AG10803 (cell line): ENCODE measurements around the gene TMEM106A.

Source experiments
- DNase-seq: peaks from one replicate; pipeline ENCODE4 v3.0.0; 2010; ENCODE audit warnings: low read depth
- H3K4me3 ChIP-seq: 2 replicates; pipeline ENCODE4 v1.5.1; 2011; ENCODE audit warnings: mild to moderate bottlenecking, low read length, control low read depth
- TF ChIP-seq, protein P1 (sequence below): conservative IDR thresholded peaks from 2 replicates; pipeline ENCODE4 v1.5.1; 2011; ENCODE audit warnings: mild to moderate bottlenecking, low read length, control low read depth, inconsistent platforms

Gene TMEM106A

GRCh38 chr17:43216762-43217613 lies 5.3 kb downstream of the TMEM106A start:
- TF ChIP-seq, protein P1, sequence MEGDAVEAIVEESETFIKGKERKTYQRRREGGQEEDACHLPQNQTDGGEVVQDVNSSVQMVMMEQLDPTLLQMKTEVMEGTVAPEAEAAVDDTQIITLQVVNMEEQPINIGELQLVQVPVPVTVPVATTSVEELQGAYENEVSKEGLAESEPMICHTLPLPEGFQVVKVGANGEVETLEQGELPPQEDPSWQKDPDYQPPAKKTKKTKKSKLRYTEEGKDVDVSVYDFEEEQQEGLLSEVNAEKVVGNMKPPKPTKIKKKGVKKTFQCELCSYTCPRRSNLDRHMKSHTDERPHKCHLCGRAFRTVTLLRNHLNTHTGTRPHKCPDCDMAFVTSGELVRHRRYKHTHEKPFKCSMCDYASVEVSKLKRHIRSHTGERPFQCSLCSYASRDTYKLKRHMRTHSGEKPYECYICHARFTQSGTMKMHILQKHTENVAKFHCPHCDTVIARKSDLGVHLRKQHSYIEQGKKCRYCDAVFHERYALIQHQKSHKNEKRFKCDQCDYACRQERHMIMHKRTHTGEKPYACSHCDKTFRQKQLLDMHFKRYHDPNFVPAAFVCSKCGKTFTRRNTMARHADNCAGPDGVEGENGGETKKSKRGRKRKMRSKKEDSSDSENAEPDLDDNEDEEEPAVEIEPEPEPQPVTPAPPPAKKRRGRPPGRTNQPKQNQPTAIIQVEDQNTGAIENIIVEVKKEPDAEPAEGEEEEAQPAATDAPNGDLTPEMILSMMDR = no peak
- no peak for DNase-seq
- no peak overlapping the region for H3K4me3 ChIP-seq

DNA sequence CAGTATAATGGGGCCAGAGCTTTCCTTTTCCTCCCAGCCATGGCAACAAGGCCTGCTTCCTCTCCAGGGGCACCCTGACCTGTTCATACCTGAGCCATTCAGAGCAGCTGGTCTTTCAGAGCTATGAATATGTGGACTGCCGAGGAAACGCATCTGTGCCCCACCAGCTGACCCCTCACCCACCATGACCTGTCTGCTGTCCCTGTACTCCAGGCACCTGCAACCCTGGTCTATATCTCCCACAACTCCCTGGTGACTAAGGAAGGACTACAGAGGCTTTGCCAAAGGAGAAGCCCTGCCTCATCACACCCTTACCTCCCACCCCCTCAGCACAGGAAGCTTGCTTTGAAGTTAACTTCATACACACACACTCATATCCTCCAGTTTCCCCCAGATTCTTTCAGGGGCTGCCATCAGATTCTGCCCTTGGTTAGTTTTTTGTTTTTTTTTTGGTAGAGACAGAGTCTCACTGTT lies 6.0 kb downstream of the TMEM106A start:
- TF ChIP-seq, protein P1 = no peak
- no peak for DNase-seq
- no peak overlapping the region for H3K4me3 ChIP-seq

GRCh38 chr17:43219001-43219400 lies 7.3 kb downstream of the TMEM106A start:
- TF ChIP-seq, protein P1 = no peak
- no peak for DNase-seq
- no peak overlapping the region for H3K4me3 ChIP-seq

DNA sequence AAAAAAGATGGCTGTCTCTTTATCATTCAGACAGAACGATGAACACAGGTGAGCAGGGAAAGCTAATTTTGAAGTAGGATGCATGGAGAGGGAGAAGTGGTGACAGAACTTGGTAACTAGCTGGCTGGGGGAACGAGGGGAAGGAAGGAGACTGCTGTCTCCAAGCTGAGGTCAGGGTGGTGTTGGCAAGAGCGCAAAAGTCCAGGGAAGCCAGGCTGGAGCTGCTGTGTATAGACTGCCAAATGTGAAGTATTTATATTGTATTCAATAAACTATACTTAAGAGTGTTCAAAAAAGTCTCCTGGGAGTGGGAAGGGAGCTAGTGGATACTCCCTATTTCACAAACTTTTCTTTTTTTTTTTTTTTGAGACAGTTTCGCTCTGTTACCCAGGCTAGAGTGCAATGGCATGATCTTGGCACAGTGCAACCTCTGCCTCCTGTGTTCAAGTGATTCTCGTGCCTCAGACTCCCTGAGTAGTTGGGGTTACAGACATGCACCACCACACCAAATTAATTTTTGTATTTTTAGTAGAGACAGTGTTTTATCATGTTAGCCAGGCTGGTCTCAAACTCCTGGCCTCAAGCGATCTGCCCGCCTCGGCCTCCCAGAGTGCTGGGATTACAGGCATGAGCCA lies 8.2 kb downstream of the TMEM106A start:
- no peak overlapping the region for H3K4me3 ChIP-seq
- no peak for DNase-seq
- TF ChIP-seq, protein P1 = no peak

- TF ChIP-seq, protein P1 = no peak
- H3K4me3 ChIP-seq = no peak overlapping the region
- DNase-seq = no peak
Observed at GRCh38 chr17:43220511-43221125, 8.9 kb downstream of the TMEM106A start.

DNA sequence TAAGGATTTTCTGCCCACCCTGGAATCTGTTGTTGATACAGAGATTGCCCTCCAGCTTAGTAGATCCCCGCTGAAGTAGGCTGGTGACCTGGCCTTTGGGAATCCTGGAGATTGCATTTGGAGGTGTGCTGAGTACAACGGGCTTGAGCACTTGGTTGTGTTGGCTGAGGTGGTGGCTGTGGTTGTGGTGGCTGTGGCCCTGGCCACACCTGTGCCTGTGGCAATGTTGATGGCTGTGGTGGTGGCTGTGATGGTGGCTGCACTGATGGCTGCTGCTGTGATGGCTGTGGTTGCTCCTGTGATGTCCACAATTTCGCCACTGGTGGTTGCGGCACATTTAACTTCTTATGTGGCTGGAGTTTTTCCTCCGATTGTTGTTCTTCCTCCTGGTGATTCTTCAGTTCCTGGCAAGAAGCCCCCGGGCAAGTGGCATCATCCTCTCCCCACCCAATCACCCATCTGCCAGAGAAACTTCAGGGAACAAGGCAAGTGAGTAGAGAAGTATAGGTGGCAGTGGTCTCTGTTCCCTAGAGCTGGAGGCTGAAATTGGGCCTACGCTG lies 12.6 kb downstream of the TMEM106A start:
- DNase-seq = no peak
- TF ChIP-seq, protein P1 = no peak
- H3K4me3 ChIP-seq = no peak overlapping the region
